Astrocyte (in vitro differentiated cells and primary cell): Measurements from ENCODE around the gene JMJD6.

Experiments used
- CTCF ChIP-seq: IDR thresholded peaks from 2 replicates; pipeline ENCODE4 v1.5.1; 2011; ENCODE audit warnings: low read depth, mild to moderate bottlenecking, inconsistent platforms, low read length, moderate library complexity; ENCODE audit not compliant: insufficient read depth
- EZH2 ChIP-seq: IDR thresholded peaks from 2 replicates; pipeline ENCODE4 v1.6.1; 2012; ENCODE audit warnings: mild to moderate bottlenecking, low read length, inconsistent platforms; ENCODE audit not compliant: insufficient read depth

GRCh38 chr17:76707985-76708807 is 18.2 kb downstream of the JMJD6 start:
- TF ChIP-seq CTCF (no peak), EZH2 (no peak)
